ENCODE results near the gene MOSMO.
A peak's percentile ranks its signal among the peaks of the same experiment; 100 is the strongest.
"Not testable (repeated sequence)": the region's sequence is repeated elsewhere in the genome, so short reads cannot be mapped to it uniquely, and the experiment has no call there.

MOSMO gene

DNA sequence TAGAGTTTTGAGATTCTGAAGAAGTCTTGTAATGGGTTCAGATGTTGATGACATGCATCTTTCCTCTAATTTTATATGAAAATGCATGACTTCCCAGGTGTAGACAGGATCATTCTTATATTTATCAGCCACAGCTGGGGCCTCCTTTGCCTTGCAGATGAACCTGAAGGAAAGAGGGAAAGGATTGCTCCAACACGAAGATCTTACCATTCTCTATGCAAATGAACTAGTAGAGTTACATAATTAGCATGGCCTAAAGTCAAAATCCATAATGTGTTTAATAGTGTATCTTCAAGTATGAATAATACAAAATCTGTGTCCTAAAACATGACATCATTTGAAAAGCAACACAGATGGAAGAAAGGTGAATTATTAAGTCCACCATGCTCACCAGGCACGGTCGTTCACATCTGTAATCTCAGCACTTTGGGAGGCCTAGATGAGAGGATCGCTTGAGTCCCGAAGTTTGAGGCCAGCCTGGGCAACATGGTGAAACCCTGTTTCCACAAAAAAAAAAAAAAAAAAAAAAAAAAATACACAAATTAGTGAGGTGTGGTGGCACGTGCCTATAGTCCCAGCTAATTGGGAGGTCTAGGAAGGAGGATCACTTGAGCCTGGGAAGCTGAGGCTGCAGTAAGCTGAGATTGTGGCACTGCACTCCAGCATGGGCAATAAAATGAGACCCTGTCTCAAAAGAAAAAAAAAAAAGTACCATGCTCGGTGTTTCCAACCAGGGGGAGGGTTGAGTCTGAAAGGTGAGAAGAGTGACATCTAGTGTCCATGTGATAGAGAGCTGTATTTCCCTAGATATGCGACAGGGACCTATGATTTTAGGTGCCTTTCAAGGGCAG lies 90.7 kb downstream of the MOSMO start:
- peak; percentile 8 for DNase-seq

- no peak for DNase-seq
These were observed 91.5 kb downstream of the MOSMO start for GRCh38 chr16:22099256-22099975.

GRCh38 chr16:22103441-22103840 lies 95.5 kb downstream of the MOSMO start:
- DNase-seq = no peak

DNA sequence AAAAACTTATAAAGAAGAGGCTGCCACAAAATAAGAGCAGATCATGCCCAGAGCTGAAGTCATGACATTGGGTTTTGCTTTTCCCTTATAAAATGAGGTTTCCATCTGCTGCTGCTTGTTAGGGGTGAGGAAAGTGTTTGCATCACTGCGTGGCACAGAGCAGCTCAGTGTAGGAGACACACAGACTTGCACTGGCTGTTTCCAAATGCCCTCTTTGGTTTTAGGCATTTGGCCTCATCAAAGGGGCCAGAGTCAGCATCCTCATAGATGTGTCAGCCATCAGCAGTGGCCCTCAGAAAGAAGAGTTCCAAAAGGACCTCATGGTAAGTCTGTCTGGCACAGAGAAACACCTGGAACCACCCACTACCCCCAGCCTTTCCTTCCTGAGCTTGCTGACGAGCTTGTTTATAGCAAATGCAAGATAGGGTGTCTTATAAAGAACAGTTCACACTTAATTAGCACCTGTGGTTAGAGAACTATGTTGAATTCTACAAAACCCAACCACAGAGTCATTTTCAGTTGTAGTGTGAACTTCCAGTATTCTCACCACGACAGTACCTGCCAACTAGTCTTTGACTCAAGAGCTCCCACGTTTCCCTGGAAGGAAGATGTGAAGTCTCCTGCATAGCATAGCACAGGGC lies 101.5 kb downstream of the MOSMO start:
- DNase-seq = no peak

DNA sequence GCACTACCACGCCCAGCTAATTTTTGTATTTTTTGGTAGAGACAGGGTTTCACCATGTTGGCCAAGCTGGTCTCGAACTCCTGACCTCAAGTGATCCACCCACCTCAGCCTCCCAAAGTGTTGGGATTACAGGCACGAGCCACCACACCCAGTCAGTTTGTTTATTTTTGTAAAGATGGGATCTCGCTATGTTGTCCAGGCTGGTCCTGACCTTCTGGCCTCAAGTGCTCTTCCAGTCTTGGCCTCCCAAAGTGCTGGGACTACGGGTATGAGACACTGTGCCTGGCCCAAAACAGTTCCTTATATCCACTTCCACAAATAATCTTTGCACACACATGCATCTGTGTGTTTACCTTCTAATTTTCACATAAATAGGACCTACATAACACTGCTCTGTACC lies 103.7 kb downstream of the MOSMO start:
- not testable (repeated sequence) for DNase-seq

DNA sequence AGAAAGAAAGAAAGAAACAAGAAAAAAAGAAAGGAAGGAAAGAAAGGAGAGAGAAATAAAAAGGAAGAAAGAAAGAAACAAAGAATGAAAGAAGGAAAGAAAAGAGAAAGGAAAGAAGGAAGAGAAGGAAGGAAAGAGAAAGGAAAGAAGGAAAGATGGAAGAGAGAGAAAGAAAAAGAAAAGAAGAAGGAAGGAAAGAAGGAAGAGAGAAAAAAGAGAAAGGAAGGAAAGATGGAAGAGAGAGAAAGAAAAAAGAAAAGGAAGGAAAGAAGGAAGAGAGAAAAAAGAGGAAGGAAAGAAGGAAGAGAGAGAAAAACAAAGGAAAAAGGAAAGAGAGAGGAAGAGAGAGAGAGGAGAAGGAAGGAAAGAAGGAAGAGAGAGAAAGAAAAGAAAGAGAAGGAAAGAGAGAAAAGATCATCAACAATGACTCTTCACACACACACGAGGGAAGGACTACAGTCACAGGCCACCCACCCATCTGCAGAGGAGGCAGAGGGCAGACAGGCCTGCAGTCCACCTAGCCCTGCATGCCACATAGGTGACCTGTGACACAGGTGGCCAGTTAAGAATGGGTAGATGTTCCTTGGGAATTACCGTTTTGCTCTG lies 108.3 kb downstream of the MOSMO start:
- DNase-seq = no peak

DNA sequence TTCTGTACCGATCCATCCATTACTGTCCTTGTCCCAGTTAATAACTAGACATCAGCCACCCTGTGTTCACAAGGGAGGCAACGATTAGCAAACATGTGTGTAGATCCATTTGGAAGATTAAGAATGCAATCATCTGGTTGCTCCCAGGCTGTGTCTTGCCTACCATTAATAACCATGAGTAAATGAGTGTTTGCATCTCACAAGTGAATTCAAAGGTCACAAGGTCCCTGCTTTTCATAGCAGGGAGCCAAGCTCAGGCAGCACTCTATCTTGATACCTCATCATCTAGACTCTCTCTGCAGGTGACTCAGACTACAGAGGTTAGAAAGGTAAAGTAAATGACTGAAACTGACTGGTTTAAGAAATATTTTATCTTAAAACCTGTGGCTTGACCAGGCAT lies 109.7 kb downstream of the MOSMO start:
- no peak for DNase-seq

DNA sequence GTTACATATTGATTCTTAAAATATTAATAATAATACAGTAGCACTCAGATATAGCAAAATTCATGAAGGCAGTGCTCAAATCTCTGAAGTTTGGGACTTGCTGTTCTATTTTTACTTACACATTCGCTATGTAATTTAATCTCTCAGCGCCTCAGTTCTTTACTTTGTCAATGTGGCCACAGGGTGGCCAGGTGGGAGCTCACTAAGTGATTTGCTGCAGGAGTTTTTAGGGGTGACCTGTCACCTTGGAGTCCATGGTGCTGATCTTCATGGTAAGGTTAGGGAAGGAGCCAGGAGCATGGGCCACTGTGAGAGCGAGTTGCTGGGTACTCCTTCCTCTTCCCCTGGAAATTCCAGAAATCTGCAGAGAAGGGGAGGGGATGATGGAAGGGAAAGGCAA lies 112.5 kb downstream of the MOSMO start:
- DNase-seq = no peak

DNA sequence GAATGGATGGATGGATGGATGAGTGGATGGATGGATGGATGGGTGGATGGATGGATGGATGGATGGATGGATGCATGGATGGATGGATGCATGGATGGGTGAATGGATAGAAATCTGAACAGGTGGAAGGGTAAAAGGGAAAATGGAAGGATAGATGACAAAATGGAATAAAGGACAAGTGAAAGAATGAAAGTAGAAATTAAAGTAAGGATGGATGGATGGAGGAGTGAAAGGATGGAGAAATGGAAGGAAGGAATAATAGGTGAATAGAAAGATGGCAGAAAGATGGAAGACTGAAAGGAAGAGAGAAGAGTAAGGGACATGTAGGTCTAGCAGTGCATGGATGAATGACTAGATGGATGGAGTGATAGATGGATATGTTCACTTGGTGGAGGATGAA lies 114.3 kb downstream of the MOSMO start:
- no peak for DNase-seq

- DNase-seq = peak; percentile 83
These were observed 115.2 kb downstream of the MOSMO start for GRCh38 chr16:22123146-22123545.

- no peak for DNase-seq
These were observed 116.0 kb downstream of the MOSMO start for GRCh38 chr16:22123759-22124490.

GRCh38 chr16:22124583-22125284 lies 116.8 kb downstream of the MOSMO start:
- DNase-seq = no peak

GRCh38 chr16:22126037-22126558 lies 118.2 kb downstream of the MOSMO start:
- no peak for DNase-seq

- DNase-seq = not testable (repeated sequence)
These were observed 120.6 kb downstream of the MOSMO start for GRCh38 chr16:22128537-22128936.

DNA sequence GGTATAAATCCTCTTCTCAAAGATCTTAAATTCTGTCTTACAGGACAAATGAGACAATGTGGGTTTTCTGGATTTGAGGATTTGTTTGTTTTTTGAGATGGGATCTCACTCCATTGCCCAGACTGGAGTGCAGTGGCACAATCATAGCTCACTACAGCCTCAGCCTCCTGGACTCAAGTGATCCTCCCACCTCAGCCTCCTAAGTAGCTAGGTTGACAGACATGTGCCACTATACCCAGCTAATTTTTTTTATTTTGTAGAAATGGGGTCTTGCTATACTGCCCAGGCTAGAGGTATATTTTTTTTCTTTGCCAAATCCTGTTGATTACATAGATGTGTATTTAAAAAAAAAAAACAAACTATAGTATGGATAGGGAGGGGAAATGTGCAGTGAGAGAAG lies 122.6 kb downstream of the MOSMO start:
- DNase-seq = no peak

GRCh38 chr16:22132801-22133200 lies 124.9 kb downstream of the MOSMO start:
- DNase-seq = no peak

All from GF-D8 (cell line).